Neuronal stem cell (in vitro differentiated cells): ENCODE data around the gene LUZP2.

ENCODE experiments used
- DNase-seq: peaks from one replicate; pipeline ENCODE4 v3.0.0-alpha.2; 2013; ENCODE audit warnings: low spot score
- H2AFZ ChIP-seq: one replicate; pipeline ENCODE4 v1.6.1; 2013; ENCODE audit warnings: mild to moderate bottlenecking, low read length, inconsistent platforms
- H2AK5ac ChIP-seq: 2 replicates; pipeline ENCODE4 v1.6.1; 2013; ENCODE audit warnings: low read depth, mild to moderate bottlenecking, inconsistent platforms, low read length, moderate library complexity, mixed read lengths
- H2BK120ac ChIP-seq: 2 replicates; pipeline ENCODE4 v1.6.1; 2013; ENCODE audit warnings: low read depth, mild to moderate bottlenecking, inconsistent platforms, low read length, moderate library complexity, mixed read lengths
- H2BK12ac ChIP-seq: one replicate; pipeline ENCODE4 v1.6.1; 2013; ENCODE audit warnings: low read length, inconsistent platforms
- H2BK15ac ChIP-seq: 2 replicates; pipeline ENCODE4 v1.6.1; 2013; ENCODE audit warnings: mild to moderate bottlenecking, low read length, inconsistent platforms, mixed read lengths
- H2BK5ac ChIP-seq: one replicate; pipeline ENCODE4 v1.6.1; 2013; ENCODE audit warnings: inconsistent platforms, mild to moderate bottlenecking, low read length, moderate library complexity
- H3K14ac ChIP-seq: one replicate; pipeline ENCODE4 v1.6.1; 2013; ENCODE audit warnings: low read length, inconsistent platforms
- H3K18ac ChIP-seq: 2 replicates; pipeline ENCODE4 v1.6.1; 2013; ENCODE audit warnings: low read length, inconsistent platforms
- H3K23ac ChIP-seq: 2 replicates; pipeline ENCODE4 v1.6.1; 2013; ENCODE audit warnings: low read depth, mild to moderate bottlenecking, mixed read lengths, low read length, inconsistent platforms; ENCODE audit not compliant: poor library complexity
- H3K27ac ChIP-seq: replicated peaks from 3 replicates; pipeline ENCODE4 v1.5.1; 2013; ENCODE audit warnings: low read length, inconsistent platforms
- H3K27me3 ChIP-seq, 3 experiments: 2 replicates each; pipeline ENCODE4 v1.6.1; 2013; ENCODE audit warnings: low read length in 3 of 3, mild to moderate bottlenecking in 2 of 3, inconsistent platforms in 1 of 3, low read depth in 1 of 3, mixed read lengths in 1 of 3, moderate library complexity in 1 of 3; ENCODE audit not compliant: control insufficient read depth in 3 of 3, insufficient read depth in 3 of 3
- H3K36me3 ChIP-seq, 2 donors: replicated peaks in 1 of 2; 2 replicates each; pipeline ENCODE4 v1.6.1; 2013; ENCODE audit warnings: low read length in 2 of 2; ENCODE audit not compliant: control insufficient read depth in 2 of 2, insufficient read depth in 2 of 2
- H3K4ac ChIP-seq: 2 replicates; pipeline ENCODE4 v1.6.1; 2013; ENCODE audit warnings: inconsistent platforms, mild to moderate bottlenecking, low read length, moderate library complexity
- H3K4me1 ChIP-seq, 2 donors: 1 replicate in 1 of 2; 2 replicates in 1 of 2; pipeline ENCODE4 v1.6.1; 2013; ENCODE audit warnings: low read length in 2 of 2, low read depth in 1 of 2; ENCODE audit not compliant: control insufficient read depth in 2 of 2, insufficient read depth in 1 of 2
- H3K4me2 ChIP-seq: one replicate; pipeline ENCODE4 v1.6.1; 2013; ENCODE audit warnings: mild to moderate bottlenecking, low read length, inconsistent platforms; ENCODE audit not compliant: insufficient read depth, poor library complexity, severe bottlenecking
- H3K4me3 ChIP-seq, 2 donors: 2 replicates each; pipeline ENCODE4 v1.5.1; 2013; ENCODE audit warnings: low read length in 2 of 2, mild to moderate bottlenecking in 2 of 2, inconsistent platforms in 1 of 2, moderate library complexity in 1 of 2
- H3K79me1 ChIP-seq: one replicate; pipeline ENCODE4 v1.6.1; 2013; ENCODE audit warnings: low read depth, mild to moderate bottlenecking, inconsistent platforms, low read length, moderate library complexity
- H3K9ac ChIP-seq: one replicate; pipeline ENCODE4 v1.6.1; 2013; ENCODE audit warnings: mild to moderate bottlenecking, low read depth, low read length, inconsistent platforms; ENCODE audit not compliant: poor library complexity
- H3K9me3 ChIP-seq, 2 donors: replicated peaks in 1 of 2; 2 replicates each; pipeline versions ENCODE3 to v1.6.1; 2013; ENCODE audit warnings: low read length in 2 of 2, mild to moderate bottlenecking in 2 of 2, inconsistent platforms in 1 of 2, low read depth in 1 of 2, mixed read lengths in 1 of 2, moderate library complexity in 1 of 2; ENCODE audit not compliant: control insufficient read depth in 2 of 2, insufficient read depth in 1 of 2
- H4K8ac ChIP-seq: one replicate; pipeline ENCODE4 v1.6.1; 2013; ENCODE audit warnings: low read depth, mild to moderate bottlenecking, inconsistent platforms, low read length, moderate library complexity
- H4K91ac ChIP-seq: one replicate; pipeline ENCODE4 v1.6.1; 2013; ENCODE audit warnings: low read length, low read depth, mild to moderate bottlenecking, inconsistent platforms; ENCODE audit not compliant: poor library complexity
- WGBS, 2 donors: extraction: QIAGEN DNeasy Blood & Tissue Kit; methylation state at CpG; one replicate each; pipeline ENCODE4 v1.1.7; 2013; ENCODE audit warnings: missing lambda C conversion rate in 2 of 2, mixed read lengths in 1 of 2; ENCODE audit not compliant: insufficient read length in 2 of 2, insufficient replicate concordance in 1 of 2; ENCODE audit errors: extremely low coverage in 2 of 2; 5-methylcytosine and 5-hydroxymethylcytosine counted together

Gene LUZP2

GRCh38 chr11:24609192-24610119, 112.6 kb downstream of the LUZP2 start:
- Histone ChIP-seq H3K27ac (no peak overlapping the region), H3K27me3 (no peaks in the 10 kb centered on the region), H2BK120ac (no peak overlapping the region), H3K23ac (no peak overlapping the region), H2BK5ac (no peak overlapping the region), H3K4ac (no peak overlapping the region), H4K8ac (no peak overlapping the region), H3K9ac (no peak overlapping the region), H4K91ac (no peak overlapping the region), H2AFZ (no peak overlapping the region), H3K4me3 (no peak overlapping the region), H2BK15ac (no peak overlapping the region), H2AK5ac (no peak overlapping the region), H3K18ac (no peak overlapping the region), H3K9me3 (no peaks in the 10 kb centered on the region), H3K79me1 (no peaks in the 10 kb centered on the region), H3K4me2 (no peak overlapping the region), H3K36me3 (no peaks in the 10 kb centered on the region), H3K4me1 (no peaks in the 10 kb centered on the region), H3K14ac (no peak overlapping the region), H2BK12ac (no peak overlapping the region)
- no CpG with 5 or more reads among the region's 4 CpGs for WGBS, 2 donors
- DNase-seq = no peak

- no peak overlapping the region for H3K27ac ChIP-seq
Measured at GRCh38 chr11:24615451-24616160, 118.8 kb downstream of the LUZP2 start.

GRCh38 chr11:24617856-24618255, 121.0 kb downstream of the LUZP2 start:
- Histone ChIP-seq H2BK5ac (no peak overlapping the region), H3K9ac (no peak overlapping the region), H3K14ac (no peak overlapping the region), H3K4ac (no peak overlapping the region), H3K27me3 (no peaks in the 10 kb centered on the region), H2BK120ac (no peak overlapping the region), H4K8ac (no peak overlapping the region), H2AK5ac (no peak overlapping the region), H2BK12ac (no peak overlapping the region), H3K23ac (no peak overlapping the region), H3K18ac (no peak overlapping the region), H2AFZ (no peak overlapping the region), H4K91ac (no peak overlapping the region), H2BK15ac (no peak overlapping the region), H3K4me1 (no peaks in the 10 kb centered on the region), H3K4me3 (no peak overlapping the region), H3K79me1 (no peaks in the 10 kb centered on the region), H3K27ac (no peak overlapping the region), H3K4me2 (no peak overlapping the region), H3K9me3 (no peaks in the 10 kb centered on the region), H3K36me3 (no peaks in the 10 kb centered on the region)
- WGBS, 2 donors = no CpG with 5 or more reads among the region's 1 CpG
- no peak for DNase-seq

More at GRCh38 chr11:24615451-24616160, 118.8 kb downstream of the LUZP2 start:
- Histone ChIP-seq H3K4me1 (no peaks in the 10 kb centered on the region), H3K4me2 (no peak overlapping the region), H3K4me3 (no peak overlapping the region), H3K4ac (no peak overlapping the region), H2BK15ac (no peak overlapping the region), H4K91ac (no peak overlapping the region), H2AK5ac (no peak overlapping the region), H3K18ac (no peak overlapping the region), H2BK120ac (no peak overlapping the region), H2AFZ (no peak overlapping the region), H3K9ac (no peak overlapping the region), H4K8ac (no peak overlapping the region), H3K9me3 (no peaks in the 10 kb centered on the region), H3K27me3 (no peaks in the 10 kb centered on the region), H2BK12ac (no peak overlapping the region), H3K36me3 (no peaks in the 10 kb centered on the region), H3K14ac (no peak overlapping the region), H3K23ac (no peak overlapping the region), H2BK5ac (no peak overlapping the region), H3K79me1 (no peaks in the 10 kb centered on the region)
- DNase-seq = no peak

GRCh38 chr11:24619900-24620299, 123.0 kb downstream of the LUZP2 start:
- Histone ChIP-seq H3K14ac (no peak overlapping the region), H3K27ac (no peak overlapping the region), H3K27me3 (no peaks in the 10 kb centered on the region), H2BK5ac (no peak overlapping the region), H3K36me3 (no peaks in the 10 kb centered on the region), H3K4ac (no peak overlapping the region), H3K9ac (no peak overlapping the region), H3K9me3 (no peaks in the 10 kb centered on the region), H3K4me2 (no peak overlapping the region), H2AFZ (no peak overlapping the region), H2AK5ac (no peak overlapping the region), H3K79me1 (no peaks in the 10 kb centered on the region), H3K4me1 (no peaks in the 10 kb centered on the region), H3K23ac (no peak overlapping the region), H2BK12ac (no peak overlapping the region), H2BK15ac (no peak overlapping the region), H4K91ac (no peak overlapping the region), H3K4me3 (no peak overlapping the region), H3K18ac (no peak overlapping the region), H2BK120ac (no peak overlapping the region), H4K8ac (no peak overlapping the region)
- no CpG with 5 or more reads among the region's 1 CpG for WGBS, 2 donors
- DNase-seq = no peak
